ENCODE results near the gene UAP1. TPM values are rescaled to one million over a fixed set of nuclear protein-coding genes. Genes with fewer than 3 reads are reported as not detected.

The UAP1 gene
- polyA plus RNA-seq, 1 donor from 2014 or later: 40.1 TPM

- Histone ChIP-seq H3K4me3 (ENCODE audit: low read length) (no peak within 1 kb of the TSS), H4K20me1 (ENCODE audit: insufficient read depth) (no peaks in the 10 kb centered on the region), H3K9ac (ENCODE audit: low read length) (no peak within 1 kb of the TSS), H2AFZ (ENCODE audit: low read depth, low read length) (no peak within 1 kb of the TSS), H3K79me2 (replicated peaks; ENCODE audit: insufficient read depth, low read length) (no peaks in the 10 kb centered on the region), H3K9me2 (ENCODE audit: insufficient read depth, low read length) (no peaks in the 10 kb centered on the region), H3K36me3 (ENCODE audit: insufficient read depth, low read length) (no peaks in the 10 kb centered on the region), H3K9me3 (ENCODE audit: low read length) (no peaks in the 10 kb centered on the region), H3K27me3 (ENCODE audit: insufficient read depth, low read depth, low read length) (no peaks in the 10 kb centered on the region), H3K27ac (ENCODE audit: low read length) (peak within 1 kb of the TSS; percentile 60), H3F3A (ENCODE audit: insufficient read depth, low read length, poor library complexity, severe bottlenecking) (no peaks in the 10 kb centered on the region), H3K4me2 (ENCODE audit: low read length) (no peak within 1 kb of the TSS)
- TF ChIP-seq EP300 (conservative IDR thresholded peaks at IDR 0.05; ENCODE audit: poor library complexity, severe bottlenecking) (no peak), REST (IDR thresholded peaks at IDR 0.05; ENCODE audit: borderline replicate concordance) (no peak), MXI1 (conservative IDR thresholded peaks at IDR 0.05; ENCODE audit: poor library complexity, severe bottlenecking) (no peak), EZH2 (IDR thresholded peaks at IDR 0.05; ENCODE audit: borderline replicate concordance, insufficient read depth, low read length, poor library complexity, severe bottlenecking) (no peak), RAD21 (conservative IDR thresholded peaks at IDR 0.05) (no peak)
Observed at GRCh38 chr1:162632217-162632666, 70.7 kb downstream of the UAP1 start, which contains the start of gene DDR2. Gene DDR2, plus strand, starts transcription at chr1:162632464. Its CDS starts 86,600 bp downstream, at chr1:162719064.

GRCh38 chr1:162632698-162633080, 71.2 kb downstream of the UAP1 start:
- no peaks in the 10 kb centered on the region for H3K27me3 ChIP-seq (ENCODE audit: insufficient read depth, low read depth, low read length)
- H4K20me1 ChIP-seq (ENCODE audit: insufficient read depth): no peaks in the 10 kb centered on the region
- H3K9me3 ChIP-seq (ENCODE audit: low read length): no peaks in the 10 kb centered on the region
- no peaks in the 10 kb centered on the region for H3K9me2 ChIP-seq (ENCODE audit: insufficient read depth, low read length)
- no peak overlapping the region for H3K4me3 ChIP-seq (ENCODE audit: low read length)
- no peak overlapping the region for H3K27ac ChIP-seq (ENCODE audit: low read length)
- H3K36me3 ChIP-seq (ENCODE audit: insufficient read depth, low read length): no peaks in the 10 kb centered on the region
- no peak overlapping the region for H3K9ac ChIP-seq (ENCODE audit: low read length)
- H3F3A ChIP-seq (ENCODE audit: insufficient read depth, low read length, poor library complexity, severe bottlenecking): no peaks in the 10 kb centered on the region
- no peaks in the 10 kb centered on the region for H3K79me2 ChIP-seq (replicated peaks; ENCODE audit: insufficient read depth, low read length)
- no peak for TF ChIP-seq POLR2AphosphoS5 (IDR thresholded peaks at IDR 0.05)
- TF ChIP-seq CTCF (IDR thresholded peaks at IDR 0.05; ENCODE audit: poor library complexity, severe bottlenecking): no peak
- TF ChIP-seq EP300 (conservative IDR thresholded peaks at IDR 0.05; ENCODE audit: poor library complexity, severe bottlenecking): no peak
- no peak for TF ChIP-seq REST (IDR thresholded peaks at IDR 0.05; ENCODE audit: borderline replicate concordance)
- no peak overlapping the region for H3K4me2 ChIP-seq (ENCODE audit: low read length)
- no peak overlapping the region for H2AFZ ChIP-seq (ENCODE audit: low read depth, low read length)
